GM21515 (cell line): ENCODE measurements around the gene ANK3.

Experiments used
- ATAC-seq: cut with Tn5 transposase; IDR thresholded peaks from one replicate; pipeline ENCODE4 v1.9.1; 2021; ENCODE audit not compliant: unreplicated experiment

Gene ANK3

GRCh38 chr10:60144099-60144498 lies 245.6 kb downstream of the ANK3 start:
- no peak for ATAC-seq

- ATAC-seq: no peak
Measured at GRCh38 chr10:60142736-60143135, 246.9 kb downstream of the ANK3 start.

GRCh38 chr10:60141896-60142559 lies 247.6 kb downstream of the ANK3 start:
- ATAC-seq: no peak

- ATAC-seq: no peak
Measured at GRCh38 chr10:60140651-60141632, 248.7 kb downstream of the ANK3 start.

- no peak for ATAC-seq
Measured at GRCh38 chr10:60139798-60140566, 249.7 kb downstream of the ANK3 start.

GRCh38 chr10:60139290-60139689 lies 250.4 kb downstream of the ANK3 start:
- ATAC-seq: no peak

GRCh38 chr10:60138842-60139241 lies 250.8 kb downstream of the ANK3 start:
- no peak for ATAC-seq

- no peak for ATAC-seq
Measured at GRCh38 chr10:60138026-60138425, 251.6 kb downstream of the ANK3 start.

- ATAC-seq: no peak
Measured at GRCh38 chr10:60137292-60137992, 252.2 kb downstream of the ANK3 start.

- ATAC-seq: peak; percentile 62
Measured at GRCh38 chr10:60135020-60135419, 254.7 kb downstream of the ANK3 start.

- no peak for ATAC-seq
Measured at GRCh38 chr10:60134548-60134947, 255.1 kb downstream of the ANK3 start.

GRCh38 chr10:60130130-60130579 lies 259.5 kb downstream of the ANK3 start:
- ATAC-seq: no peak

- ATAC-seq: no peak
Measured at GRCh38 chr10:60125895-60126294, 263.8 kb downstream of the ANK3 start.

- ATAC-seq: no peak
Measured at GRCh38 chr10:60124536-60124935, 265.1 kb downstream of the ANK3 start.

GRCh38 chr10:60123668-60124067 lies 266.0 kb downstream of the ANK3 start:
- ATAC-seq: no peak

GRCh38 chr10:60123172-60123571 lies 266.5 kb downstream of the ANK3 start:
- no peak for ATAC-seq

GRCh38 chr10:60122190-60122589 lies 267.5 kb downstream of the ANK3 start:
- no peak for ATAC-seq

- ATAC-seq: peak; percentile 76
Measured at GRCh38 chr10:60114765-60115586, 274.7 kb downstream of the ANK3 start.

- no peak for ATAC-seq
Measured at GRCh38 chr10:60110739-60111138, 278.9 kb downstream of the ANK3 start.
